IPS DF 4.7 (cell line): ENCODE results near the gene LRRC8D.

Experiments
- DNase-seq: peaks from one replicate; pipeline ENCODE4 v3.0.0-alpha.2; 2013; ENCODE audit warnings: low spot score; ENCODE audit errors: extremely low read depth

Gene LRRC8D

DNA sequence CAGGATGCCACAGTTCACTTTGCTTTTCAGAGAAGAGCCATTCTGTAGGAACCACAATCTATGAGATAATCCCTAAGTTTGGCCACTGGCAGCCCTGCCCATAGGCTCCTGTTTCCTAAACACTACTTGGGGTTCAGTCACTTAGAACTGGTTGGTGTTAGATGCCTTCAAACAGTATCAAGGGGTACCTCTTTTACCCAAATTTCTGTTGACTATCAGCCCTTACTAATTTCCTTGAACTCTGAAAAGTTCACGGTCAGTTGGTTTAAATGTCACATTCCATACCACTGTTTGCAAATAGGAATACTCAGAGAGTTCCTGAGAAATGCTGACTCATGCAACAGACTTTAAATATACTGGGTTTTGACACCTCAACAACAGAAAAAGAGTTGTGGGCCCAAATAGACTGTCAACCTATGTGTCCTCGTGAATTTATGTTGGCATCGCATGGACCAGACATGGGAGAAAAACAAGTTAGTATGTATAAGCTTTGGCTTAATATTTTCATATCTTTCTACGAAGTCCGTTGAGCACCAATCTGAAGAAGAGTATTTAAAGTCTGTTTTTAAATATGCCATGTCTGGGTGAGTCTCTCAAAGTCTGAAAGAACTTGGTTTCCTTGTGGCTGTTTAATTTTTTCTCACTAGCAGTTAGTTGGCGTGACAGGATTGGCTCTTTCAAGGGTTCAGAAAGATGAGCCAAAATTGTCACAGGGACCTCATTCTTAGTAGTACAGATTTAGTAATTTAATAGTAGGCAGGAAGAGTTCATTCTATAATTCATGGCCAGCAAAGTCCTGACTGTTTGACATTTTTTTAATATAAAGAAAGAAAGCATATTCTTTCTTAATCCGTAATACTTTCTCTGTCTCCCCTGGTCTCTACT is 117.6 kb downstream of the LRRC8D start:
- no peak for DNase-seq

DNA sequence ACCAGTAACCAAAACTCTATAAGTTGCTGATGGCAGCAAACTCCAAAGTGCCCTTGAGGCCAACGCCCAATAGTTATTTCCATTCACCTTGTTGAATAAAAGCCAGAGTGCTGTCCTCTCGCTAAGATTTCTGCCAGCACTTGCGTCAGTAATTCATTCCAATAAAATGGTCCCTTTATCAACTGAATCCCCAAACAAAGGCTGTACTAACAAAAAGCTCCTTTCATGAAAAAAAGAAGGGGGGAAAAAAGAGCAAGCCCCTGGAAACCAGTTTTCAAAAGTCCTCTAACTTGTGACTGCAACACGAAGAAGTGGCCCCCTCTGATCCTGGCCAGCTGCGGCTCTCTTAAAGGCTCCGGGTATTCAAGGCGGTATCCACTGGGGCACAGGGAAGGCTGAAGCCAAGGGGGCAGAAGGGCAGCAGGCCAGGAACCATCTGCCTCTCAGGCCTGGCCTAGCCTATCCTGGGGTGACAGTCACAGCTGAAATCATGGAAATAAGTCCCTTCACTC is 118.3 kb downstream of the LRRC8D start:
- no peak for DNase-seq

DNA sequence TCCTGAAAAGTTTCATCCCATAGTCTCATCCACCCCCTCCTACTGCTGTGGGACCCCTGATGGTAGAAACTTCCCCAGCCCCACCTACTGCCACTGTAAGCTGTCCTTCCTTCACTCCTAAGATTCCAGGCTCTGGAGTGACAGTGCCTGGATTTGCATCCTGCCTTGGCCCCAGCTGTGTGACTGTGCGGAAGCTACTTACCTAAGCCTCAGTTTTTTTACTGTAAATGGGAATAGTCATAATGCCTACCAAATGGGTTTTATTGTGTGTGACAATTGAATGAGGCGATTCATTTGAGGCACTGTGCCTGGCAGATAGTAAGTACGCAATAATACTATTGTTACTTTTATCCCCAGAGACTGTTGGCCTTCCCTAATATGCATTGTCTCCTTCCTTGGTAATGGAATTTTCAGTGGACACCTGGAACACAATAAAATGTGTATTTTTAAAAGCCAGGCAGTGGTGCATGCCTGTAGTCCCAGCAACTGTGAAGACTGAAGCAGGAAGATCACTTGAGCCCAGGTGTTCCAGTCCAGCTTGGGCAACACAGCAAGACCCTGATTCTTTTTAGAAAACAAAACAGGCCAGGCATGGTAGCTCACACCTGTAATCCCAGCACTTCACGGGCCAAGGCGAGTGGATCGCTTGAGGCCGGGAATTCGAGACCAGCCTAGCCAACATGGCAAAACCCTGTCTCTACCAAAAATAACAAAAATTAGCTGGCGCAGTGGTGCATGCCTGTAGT is 119.0 kb downstream of the LRRC8D start:
- DNase-seq: no peak

DNA sequence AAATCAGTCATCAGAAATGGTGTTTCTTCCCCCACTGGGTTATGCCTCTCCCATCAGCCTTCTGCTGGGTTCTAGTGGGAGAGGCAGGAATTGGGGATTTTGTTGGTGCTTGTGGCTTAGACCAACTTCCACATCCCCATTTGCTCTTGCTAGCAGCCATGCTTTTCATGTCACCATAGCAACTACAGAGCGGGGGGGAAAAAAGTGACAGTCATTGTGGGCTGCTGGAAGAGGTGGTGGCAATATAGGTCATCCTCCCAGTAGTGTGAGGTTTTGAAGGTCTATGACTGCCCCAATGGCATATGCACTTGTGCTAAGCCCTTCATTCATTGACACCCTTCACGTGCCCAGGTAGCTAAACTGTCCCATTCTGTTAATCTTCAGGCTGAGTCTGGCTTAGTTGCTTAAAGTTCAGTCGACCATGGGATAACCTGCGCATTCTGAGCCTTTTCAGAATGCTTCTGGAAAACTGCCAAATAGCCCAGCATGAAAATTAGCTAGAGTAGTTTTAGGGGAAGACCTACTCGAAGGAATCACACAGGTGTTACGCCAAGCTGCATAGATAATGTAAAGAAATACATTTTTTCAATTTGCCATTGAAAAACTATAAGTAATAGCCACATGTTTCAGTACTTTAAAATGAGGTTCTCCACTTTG is 120.4 kb downstream of the LRRC8D start:
- DNase-seq: no peak

DNA sequence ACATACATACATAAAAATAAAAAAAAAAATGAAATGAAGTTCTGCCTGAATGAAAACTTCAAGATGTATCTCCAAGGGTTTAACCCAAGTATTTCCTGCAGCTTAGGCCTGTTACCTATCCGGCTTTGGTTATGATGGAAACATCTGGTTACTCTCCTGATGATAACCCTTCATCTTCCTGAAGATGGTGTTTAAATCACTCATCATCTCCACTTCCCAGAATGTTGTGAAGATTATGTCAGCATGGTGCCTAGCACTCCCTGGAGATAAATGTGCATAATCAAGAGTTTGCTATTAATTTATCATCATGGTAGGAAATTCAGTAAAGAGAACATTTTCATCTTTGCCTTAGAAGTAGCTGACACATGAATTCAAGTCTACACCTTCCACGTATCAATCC is 121.2 kb downstream of the LRRC8D start:
- no peak for DNase-seq

DNA sequence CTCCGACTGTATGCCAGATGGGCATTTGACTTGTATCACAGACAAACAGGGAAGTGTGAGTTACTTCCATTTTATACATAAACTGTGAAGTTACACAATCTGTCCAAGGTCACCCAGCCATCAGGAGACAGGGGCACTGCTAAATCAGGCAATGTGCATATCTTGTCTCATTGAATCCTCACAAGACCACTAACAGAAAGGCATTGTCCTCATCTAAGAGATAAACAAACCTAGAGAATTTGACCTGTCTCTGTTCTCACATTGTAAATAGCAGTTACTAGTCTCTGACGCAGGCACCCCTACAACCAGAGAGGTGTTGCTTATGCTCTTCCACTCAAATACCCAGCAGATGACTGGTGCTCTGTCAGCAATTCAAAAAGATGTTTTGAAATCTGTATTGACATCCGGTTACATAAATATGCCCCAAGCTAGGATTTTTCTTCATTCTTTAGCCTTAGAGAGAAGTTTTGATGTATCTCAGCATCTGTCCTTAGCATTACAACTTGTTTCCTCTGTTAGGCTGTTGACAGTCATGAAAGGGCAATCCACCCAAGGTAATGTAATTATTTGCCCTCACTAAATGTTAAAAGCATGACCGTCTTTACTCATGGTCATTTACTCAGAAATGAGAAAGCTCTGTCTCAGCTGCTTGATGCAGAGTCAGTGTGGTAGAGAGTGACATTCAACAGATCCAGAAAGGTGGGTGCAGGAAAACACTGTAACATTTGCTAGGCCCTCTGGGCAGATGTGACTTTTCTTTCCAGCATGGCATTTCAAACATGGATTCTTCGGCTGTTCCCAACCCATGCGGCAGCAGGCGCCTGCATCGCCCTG is 122.2 kb downstream of the LRRC8D start:
- no peak for DNase-seq

DNA sequence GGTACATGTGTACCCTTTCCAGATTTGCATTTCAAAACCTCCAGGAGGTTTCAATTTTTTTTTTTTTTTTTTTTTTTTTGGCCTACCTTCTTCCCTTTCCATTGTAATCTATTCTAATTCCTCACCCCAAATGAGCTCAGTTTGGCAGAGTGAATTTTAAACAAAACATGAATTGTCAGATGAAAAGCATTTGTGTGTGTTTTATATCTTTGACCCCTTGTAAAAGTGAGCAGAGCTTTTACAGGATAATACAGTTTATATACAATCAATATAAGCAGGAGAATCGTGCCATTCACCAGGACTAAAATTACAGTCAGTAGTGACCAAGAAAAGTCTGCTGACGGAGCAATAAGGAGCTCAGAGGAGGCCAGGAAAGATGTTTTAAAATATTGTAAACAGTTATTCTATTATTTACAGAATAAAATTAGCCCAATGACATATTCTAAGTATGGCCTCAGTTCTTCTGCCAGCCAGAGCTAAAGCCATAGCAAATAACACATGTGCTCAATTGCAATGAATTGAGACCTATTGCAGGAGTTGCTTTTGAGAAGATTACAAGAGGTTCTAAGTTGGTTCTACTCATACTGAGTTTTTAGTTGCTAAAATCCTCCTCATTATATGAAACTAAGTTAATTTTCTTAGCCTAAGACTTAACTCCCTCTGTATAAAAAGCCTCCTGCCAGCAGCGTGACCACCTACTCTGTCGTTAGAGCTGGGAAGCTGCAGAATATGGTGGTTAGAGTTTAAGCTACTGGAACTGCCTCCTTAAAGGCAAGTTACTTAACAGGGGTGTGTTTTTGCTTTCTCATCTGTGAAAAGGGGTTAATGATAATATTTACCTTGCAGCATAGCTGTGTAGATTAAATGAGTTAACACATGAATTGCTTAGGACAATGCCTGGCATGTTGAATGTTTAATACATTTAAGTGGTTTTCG is 123.3 kb downstream of the LRRC8D start:
- no peak for DNase-seq

DNA sequence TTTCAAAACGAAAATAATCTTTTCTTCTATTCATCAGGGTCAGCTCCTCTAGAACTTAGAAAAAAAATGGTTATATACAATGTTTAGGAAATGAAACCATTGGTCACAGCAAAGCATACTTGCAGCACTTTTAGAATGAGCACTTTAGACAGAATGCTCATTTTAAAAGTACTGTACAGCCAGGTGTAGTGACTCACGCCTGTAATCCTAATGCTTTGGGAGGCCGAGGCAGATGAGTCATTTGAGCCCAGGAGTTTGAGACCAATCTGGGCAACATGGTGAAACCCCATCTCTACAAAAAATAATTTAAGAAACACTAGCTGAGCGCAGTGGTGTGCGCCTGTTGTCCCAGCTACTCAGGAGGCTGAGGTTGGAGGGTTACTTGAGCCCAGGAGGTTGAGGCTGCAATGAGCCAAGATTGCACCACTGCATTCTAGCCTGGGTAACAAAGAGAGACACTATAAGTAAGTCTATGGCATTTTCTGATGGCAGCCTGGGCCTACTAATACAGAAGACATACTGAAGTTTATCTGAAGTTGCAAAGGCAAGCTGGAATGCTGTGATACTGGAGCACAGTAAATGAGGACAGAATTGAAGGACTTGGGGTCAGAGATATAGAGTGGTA is 125.1 kb downstream of the LRRC8D start:
- DNase-seq: no peak

DNA sequence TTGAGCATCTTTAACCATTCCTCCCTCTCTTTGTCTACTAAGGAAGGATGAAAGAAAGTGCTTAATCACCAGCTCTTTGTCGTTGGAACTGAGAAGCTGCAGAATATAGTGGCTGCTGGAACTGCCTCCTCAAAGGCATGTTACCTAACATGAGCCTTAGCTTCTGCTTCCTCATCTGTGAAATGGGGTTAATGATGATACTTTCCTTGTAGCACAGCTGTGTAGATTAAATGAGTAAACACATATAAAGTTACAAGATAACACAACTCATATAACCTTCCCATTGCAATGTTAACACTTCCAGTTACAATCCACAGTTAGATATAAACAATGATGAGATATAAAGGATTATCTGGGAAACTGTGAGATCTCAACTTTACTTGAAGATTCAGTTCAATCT is 125.7 kb downstream of the LRRC8D start:
- DNase-seq: no peak

DNA sequence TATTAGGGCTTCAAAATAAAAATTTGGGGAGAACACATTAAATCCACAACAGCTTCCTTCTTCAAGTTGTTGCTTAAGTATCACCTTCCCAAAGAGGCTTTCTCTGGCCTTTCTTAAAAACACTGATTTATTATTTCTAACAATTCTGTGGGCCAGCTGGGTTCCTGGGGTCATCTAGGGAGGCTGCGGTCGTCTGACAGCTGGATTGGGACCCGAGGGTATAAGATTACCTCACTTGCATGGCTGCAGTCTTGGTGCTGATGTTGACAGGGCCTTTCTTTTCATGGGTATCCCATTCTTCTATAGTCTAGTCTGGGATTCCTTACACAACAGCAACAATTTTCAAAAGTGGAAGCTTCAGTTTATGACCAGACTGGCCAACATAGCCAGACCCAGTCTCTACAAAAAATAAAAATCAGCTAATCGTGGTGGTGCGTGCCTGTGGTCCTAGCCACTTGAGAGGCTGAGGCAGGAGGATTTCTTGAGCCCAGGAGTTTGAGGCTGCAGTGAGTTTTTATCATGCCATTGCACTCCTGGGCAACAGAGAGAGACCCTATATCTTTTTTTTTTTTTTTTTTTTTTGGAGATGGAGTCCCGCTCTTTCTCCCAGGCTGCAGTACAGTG is 128.0 kb downstream of the LRRC8D start:
- no peak for DNase-seq

DNA sequence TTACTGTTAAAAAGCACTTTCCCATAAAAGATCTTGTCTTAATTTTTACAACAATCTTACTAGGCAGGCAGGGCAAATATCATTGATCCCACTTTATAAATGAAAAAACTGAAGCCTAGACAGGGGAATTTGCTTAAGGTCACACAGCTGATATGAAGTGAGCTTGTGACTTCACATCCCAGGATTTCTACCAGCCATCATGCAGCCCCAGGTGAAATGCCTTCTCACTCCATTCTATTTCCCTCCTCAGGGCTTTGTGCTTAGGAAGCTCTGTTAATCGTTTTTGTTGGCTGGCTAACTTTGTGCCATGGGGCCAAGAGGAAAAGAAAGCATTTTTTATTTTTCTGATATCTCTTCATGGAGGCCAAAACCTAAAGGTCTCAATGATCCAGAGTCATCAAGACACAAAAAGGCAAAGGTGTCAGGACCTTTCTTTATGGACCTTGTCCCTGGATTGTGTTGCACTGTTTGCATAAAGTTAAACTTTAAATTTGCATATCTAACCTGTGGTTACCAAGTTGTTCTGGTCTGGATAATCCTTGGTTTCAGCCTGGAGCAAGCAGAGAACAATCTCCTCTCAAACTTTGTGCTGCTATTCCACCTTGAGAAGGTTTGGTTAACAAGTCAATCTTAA is 129.3 kb downstream of the LRRC8D start:
- DNase-seq: no peak

DNA sequence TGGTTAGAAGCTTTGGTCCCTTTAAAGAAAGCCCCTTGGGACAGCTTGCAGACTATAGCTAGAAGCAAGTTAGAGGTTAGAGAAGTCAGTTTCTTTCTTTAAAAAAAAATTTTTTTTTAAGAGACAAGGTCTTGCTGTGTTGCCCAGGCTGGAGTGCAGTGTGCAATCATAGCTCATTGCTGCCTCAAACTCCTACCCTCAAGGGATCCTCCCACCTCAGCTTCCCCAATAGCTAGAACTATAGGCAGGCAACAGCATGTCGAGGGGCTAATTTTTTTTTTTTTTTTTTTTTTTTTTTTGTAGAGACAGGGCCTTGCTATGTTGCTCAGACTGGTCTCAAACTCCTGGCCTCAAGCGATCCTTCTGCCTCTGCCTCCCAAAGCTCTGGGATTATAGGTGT is 129.9 kb downstream of the LRRC8D start:
- no peak for DNase-seq

DNA sequence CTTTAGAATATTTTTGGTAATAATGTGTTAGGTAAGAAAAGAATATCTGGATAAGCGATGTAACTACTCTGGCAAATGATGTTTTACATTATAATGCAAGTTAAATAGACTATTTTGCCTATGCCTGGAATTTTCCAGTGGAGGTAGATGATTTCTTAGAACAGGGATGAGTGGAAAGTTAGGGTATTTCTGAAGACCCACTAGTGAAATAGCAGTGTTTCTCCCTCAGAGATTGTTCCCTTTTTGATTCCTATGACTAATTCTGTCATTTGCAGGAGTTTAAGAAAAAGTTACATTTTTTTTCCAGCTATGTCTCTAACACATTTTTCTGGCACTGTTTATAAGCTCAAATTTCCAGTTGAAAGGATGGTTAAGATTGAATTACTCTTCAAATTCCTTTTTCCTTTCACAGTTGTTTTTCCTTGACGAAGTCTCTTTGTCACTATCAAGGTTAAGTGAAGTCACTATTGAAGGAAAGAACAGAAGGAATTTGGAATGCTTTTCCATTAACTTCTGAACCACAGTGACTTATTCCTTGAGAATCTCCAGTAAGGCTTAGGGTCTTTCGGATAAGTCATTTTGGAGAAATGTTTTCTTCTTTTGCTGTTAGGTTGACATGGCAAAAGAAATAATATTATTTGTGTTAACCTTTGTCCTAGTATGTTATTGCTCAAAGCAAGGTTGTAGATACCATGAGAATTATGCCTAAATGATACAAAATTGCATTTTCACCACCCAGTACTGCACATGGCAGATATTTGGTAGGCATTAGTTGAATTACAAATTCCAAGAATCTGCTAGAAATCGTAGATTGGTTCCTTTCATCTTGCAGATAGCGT is 131.2 kb downstream of the LRRC8D start:
- DNase-seq: no peak

DNA sequence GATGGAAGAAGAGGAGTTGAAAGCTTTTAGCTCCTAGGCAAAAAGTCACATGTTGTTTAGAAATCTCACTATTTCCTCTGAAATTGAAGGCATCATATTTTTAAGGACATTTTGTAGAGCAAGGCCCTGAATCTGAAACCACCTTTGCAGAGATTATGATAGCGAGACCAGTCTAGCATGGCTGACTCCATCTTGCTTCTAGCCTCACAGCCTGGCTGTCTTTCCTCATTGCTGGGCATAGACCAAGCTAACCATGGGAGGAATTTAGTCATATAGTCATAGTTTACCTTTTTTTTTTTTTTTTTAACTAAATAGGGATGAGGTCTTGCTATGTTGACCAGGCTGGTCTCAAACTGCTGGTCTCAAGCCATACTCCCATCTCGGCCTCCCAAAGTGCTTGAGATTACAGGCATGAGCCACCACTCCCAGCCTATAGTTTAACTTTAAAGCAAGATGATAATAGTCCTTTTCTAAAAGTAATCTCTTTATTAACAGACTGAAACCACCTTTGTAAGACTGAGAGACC is 131.8 kb downstream of the LRRC8D start:
- DNase-seq: no peak

DNA sequence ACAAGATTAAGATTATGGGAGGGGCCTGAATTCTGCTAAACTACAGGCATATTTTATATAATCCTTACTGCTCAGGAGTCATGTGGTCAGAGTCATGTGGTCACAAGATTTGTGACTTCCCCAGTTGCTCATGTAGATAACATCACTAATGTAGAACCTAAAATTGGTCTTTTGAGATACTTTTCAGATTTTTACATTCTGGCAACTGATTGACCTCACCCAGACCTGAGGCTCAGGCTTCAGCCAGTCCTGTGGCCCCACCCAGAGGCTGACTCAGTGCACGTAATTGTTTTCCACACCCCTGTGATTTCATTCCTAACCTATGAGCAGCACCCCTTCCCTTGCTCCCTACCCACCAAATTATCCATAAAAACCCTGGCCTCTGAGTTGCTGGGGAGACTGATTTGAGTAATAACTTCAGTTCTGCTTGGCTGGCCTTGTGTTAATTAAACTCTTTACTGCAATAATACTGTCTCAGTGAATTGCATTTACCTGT is 132.3 kb downstream of the LRRC8D start:
- no peak for DNase-seq

DNA sequence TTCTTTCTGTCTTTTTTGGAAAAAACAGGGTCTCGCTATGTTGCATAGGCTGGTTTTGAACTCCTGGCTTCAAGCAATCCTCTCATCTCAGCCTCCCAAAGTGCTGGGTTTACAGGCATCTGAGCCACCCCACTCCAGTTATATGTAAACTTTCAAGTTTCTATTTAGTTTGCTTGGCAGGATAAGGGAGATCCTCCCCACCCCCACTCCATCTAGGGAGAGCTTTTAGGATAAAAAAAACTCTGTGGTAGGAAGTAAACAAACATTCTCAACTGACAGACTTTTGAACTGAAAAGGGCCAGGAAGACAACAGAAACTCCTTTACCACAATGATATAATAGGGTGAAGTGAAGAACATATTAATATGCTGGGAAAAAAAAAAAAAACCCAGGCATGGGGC is 133.1 kb downstream of the LRRC8D start:
- DNase-seq: no peak

DNA sequence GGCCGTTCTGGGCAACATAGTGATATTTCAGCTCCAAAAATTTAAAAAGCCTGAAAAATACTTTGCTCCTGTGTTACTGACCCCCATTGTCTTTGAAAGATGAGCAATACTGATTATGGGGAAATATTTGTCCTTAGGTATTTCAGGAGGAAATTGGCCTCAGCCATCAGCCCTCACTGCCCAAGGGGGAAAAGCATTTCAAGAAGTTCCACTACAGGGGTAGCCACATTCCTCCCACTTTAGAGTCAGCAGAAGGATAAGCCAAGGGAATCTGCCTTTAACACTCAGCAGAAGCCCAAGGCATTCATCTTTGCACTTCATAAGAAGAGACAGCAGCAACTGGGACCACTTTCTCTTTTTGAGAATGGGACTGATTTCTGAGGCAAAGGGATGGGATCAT is 133.6 kb downstream of the LRRC8D start:
- DNase-seq: no peak
